AG09309 (cell line): ENCODE data around the gene REXO1.

Experiments used
- DNase-seq: peaks from one replicate; pipeline ENCODE4 v3.0.0-alpha.2; 2010; ENCODE audit warnings: low read depth
- H3K4me3 ChIP-seq: 2 replicates; pipeline ENCODE4 v1.5.1; 2011; ENCODE audit warnings: mild to moderate bottlenecking, low read depth, low read length, moderate library complexity; ENCODE audit not compliant: control insufficient read depth
- CTCF ChIP-seq: IDR thresholded peaks from 2 replicates; pipeline ENCODE4 v1.5.1; 2011; ENCODE audit warnings: mild to moderate bottlenecking, low read depth, low read length, inconsistent platforms; ENCODE audit not compliant: insufficient read depth, control insufficient read depth; ENCODE audit errors: missing control alignments

Gene REXO1

DNA sequence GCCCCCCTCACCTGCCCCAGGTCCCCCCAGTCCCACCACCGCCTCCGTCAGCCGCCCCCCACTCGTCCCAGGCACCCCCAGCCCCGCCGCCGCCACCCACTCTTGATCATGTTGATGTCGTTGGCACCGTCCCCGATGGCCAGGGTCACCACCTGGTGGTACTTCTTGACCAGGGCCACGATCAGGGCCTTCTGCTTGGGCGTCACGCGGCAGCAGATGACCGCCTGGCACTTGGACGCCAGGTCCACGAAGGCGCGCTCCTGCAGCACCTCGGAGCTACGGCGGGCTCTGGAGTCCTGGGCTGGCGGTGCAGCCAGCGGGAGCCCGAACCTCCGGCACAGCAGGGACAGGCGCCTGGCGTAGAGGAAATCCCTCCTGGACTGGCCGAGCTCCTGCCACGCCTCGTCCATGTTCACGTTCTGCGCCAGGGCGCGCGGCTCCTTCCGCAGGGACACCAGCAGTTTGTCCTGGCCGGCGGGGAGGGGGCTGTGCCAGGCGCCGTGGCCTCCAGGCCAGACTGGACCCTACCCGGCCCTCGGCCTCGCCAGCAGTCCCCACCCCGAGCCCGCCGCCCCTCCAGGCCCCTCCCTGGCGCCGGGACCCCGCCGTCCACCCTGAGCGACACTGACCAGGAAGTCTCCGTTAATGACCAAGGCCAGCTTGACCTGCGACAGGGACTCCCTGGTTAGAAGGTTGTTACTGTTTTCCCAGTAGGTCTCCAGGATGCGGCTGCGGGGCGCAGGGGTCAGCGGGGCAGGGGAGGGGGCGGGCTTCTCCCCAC, 58.8 kb downstream of the REXO1 start:
- no peak overlapping the region for H3K4me3 ChIP-seq

DNA sequence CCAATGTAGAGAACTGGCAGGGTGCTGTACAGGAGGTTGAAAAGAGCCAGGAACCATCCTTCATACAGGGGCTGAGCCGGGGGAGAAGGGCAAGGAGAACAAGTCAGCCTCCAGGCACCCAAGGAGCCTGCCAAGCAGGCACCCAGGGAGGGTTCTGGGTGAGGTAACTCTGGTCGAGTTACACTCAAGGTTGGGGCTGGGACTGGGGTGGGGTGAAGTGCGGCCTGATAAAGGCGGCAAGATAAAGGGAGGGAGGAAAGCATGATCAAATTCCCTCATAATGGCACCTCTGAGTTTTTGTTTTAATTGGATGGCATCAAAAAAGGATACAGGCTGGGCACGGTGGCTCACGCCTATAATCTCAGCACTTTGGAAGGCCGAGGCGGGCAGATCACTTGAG, 61.2 kb downstream of the REXO1 start:
- DNase-seq, result no peak
- H3K4me3 ChIP-seq, result no peak overlapping the region
- no peak for TF ChIP-seq CTCF

More for the DNA sequence above, 58.8 kb downstream of the REXO1 start:
- DNase-seq, result no peak
- TF ChIP-seq CTCF, result no peak

DNA sequence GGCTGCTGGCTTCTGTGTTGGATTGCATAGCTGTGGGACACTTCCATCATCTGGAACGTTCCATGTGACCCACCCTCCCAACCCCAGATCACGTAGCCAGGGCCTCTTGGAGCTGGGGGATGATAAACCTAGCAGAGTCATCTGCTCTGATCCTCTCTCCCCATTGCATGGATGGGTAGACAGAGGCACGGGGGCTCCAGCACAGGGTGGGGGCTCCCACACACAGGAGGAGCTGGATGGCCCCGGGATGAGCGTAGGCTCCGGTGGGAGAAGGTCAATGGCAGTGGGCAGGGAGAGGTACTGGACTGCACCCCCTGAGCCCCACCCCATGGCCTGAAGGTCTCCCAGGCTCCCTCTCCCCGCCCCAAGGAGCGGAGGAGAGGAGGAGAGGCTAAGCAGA, 61.6 kb downstream of the REXO1 start:
- TF ChIP-seq CTCF, result no peak
- DNase-seq, result no peak
- H3K4me3 ChIP-seq, result no peak overlapping the region

- TF ChIP-seq CTCF, result no peak
- no peak for DNase-seq
- no peak overlapping the region for H3K4me3 ChIP-seq
Measured at GRCh38 chr19:1785310-1785709, 63.0 kb downstream of the REXO1 start.

- TF ChIP-seq CTCF, result no peak
- H3K4me3 ChIP-seq, result no peak overlapping the region
- no peak for DNase-seq
Measured at GRCh38 chr19:1783874-1784273, 64.4 kb downstream of the REXO1 start.

- DNase-seq, result no peak
- no peak overlapping the region for H3K4me3 ChIP-seq
- no peak for TF ChIP-seq CTCF
Measured at GRCh38 chr19:1783354-1783753, 64.9 kb downstream of the REXO1 start.

- no peak for DNase-seq
- no peak for TF ChIP-seq CTCF
Measured at GRCh38 chr19:1782521-1782920, 65.8 kb downstream of the REXO1 start.

More at GRCh38 chr19:1782521-1782920, 65.8 kb downstream of the REXO1 start:
- H3K4me3 ChIP-seq, result no peak overlapping the region
